Karpas-422 (cell line): Measurements from ENCODE around the gene PRTN3. TPM values are rescaled to one million over a fixed set of nuclear protein-coding genes. Genes with fewer than 3 reads are reported as not detected.

Source experiments
- DNase-seq: peaks from one replicate; pipeline ENCODE4 v3.0.0-alpha.2; 2015
- H2AFZ ChIP-seq: fragments of 200-600 bp; sonication (generic); 2 replicates; pipeline ENCODE4 v1.6.1; 2014; ENCODE audit warnings: antibody characterized with exemption, low read length, mixed read lengths
- H3K27ac ChIP-seq: fragments of 200-600 bp; sonication (generic); 2 replicates; pipeline ENCODE4 v1.5.1; 2014; ENCODE audit warnings: mild to moderate bottlenecking, low read length, moderate library complexity
- H3K27me3 ChIP-seq: fragments of 200-600 bp; sonication (generic); 2 replicates; pipeline ENCODE4 v1.6.1; 2014; ENCODE audit warnings: low read length, mixed read lengths
- H3K36me3 ChIP-seq: fragments of 200-600 bp; sonication (generic); 2 replicates; pipeline ENCODE4 v1.6.1; 2014; ENCODE audit warnings: low read length, mixed read lengths; ENCODE audit not compliant: insufficient read depth
- H3K4me1 ChIP-seq: fragments of 200-600 bp; sonication (generic); 2 replicates; pipeline ENCODE4 v1.6.1; 2014; ENCODE audit warnings: mild to moderate bottlenecking, low read length, mixed read lengths
- H3K4me2 ChIP-seq: fragments of 200-600 bp; sonication (generic); 2 replicates; pipeline ENCODE4 v1.6.1; 2014; ENCODE audit warnings: low read length, low read depth, mild to moderate bottlenecking; ENCODE audit not compliant: poor library complexity, severe bottlenecking
- H3K4me3 ChIP-seq: fragments of 200-600 bp; sonication (generic); 2 replicates; pipeline ENCODE4 v1.5.1; 2014; ENCODE audit warnings: mild to moderate bottlenecking, antibody characterized with exemption, low read length, mixed read lengths
- H3K79me2 ChIP-seq: fragments of 200-600 bp; sonication (generic); 2 replicates; pipeline ENCODE4 v1.6.1; 2014; ENCODE audit warnings: mild to moderate bottlenecking, low read length, mixed read lengths
- H3K9ac ChIP-seq: fragments of 200-600 bp; sonication (generic); 2 replicates; pipeline ENCODE4 v1.6.0; 2014; ENCODE audit warnings: low read length
- H3K9me2 ChIP-seq: fragments of 200-600 bp; sonication (generic), shearing (Covaris generic); replicated peaks from 2 replicates; pipeline ENCODE4 v1.6.0; 2014; ENCODE audit warnings: mild to moderate bottlenecking, low read length, moderate library complexity; ENCODE audit not compliant: insufficient read depth
- H3K9me3 ChIP-seq: fragments of 300-700, 200-600 bp; sonication (generic); 2 replicates; pipeline ENCODE4 v1.6.1; 2014; ENCODE audit warnings: low read length, mixed read lengths
- H4K20me1 ChIP-seq: fragments of 200-600 bp; sonication (generic); 2 replicates; pipeline ENCODE4 v1.6.1; 2014; ENCODE audit warnings: mild to moderate bottlenecking, antibody characterized with exemption, low read length, low read depth; ENCODE audit not compliant: insufficient read depth
- total RNA-seq: library from RNA; depleted of rRNA; stranded (reverse); fragments of >200 nt; shearing (Covaris generic); gene quantifications from 2 replicates; pipeline ENCODE4 v1.2.3, GENCODE V29; 2014; ENCODE audit warnings: low replicate concordance

The PRTN3 gene
- total RNA-seq, 1 experiment from 2014 or later: not detected

GRCh38 chr19:881385-882071, 40.7 kb downstream of the PRTN3 start:
- Histone ChIP-seq H3K27me3 (no peaks in the 10 kb centered on the region), H4K20me1 (no peaks in the 10 kb centered on the region), H3K79me2 (no peaks in the 10 kb centered on the region), H3K4me1 (no peaks in the 10 kb centered on the region), H3K9ac (no peak overlapping the region), H3K36me3 (0 out of 2 replicates have a peak, but pooled peaks cover 3% of the 10 kb centered on the region), H3K9me3 (no peaks in the 10 kb centered on the region), H3K4me3 (no peak overlapping the region), H3K9me2 (no peaks in the 10 kb centered on the region), H3K27ac (no peak overlapping the region), H3K4me2 (no peak overlapping the region), H2AFZ (no peak overlapping the region)
- no peak for DNase-seq

GRCh38 chr19:882871-883497, 42.2 kb downstream of the PRTN3 start:
- 0 out of 2 replicates have a peak, but pooled peaks cover 3% of the 10 kb centered on the region for H3K36me3 ChIP-seq
- no peaks in the 10 kb centered on the region for H3K9me3 ChIP-seq
- no peak overlapping the region for H3K27ac ChIP-seq
- H3K4me3 ChIP-seq: no peak overlapping the region
- no peak overlapping the region for H3K4me2 ChIP-seq
- H3K4me1 ChIP-seq: no peaks in the 10 kb centered on the region
- no peaks in the 10 kb centered on the region for H3K9me2 ChIP-seq
- H3K27me3 ChIP-seq: no peaks in the 10 kb centered on the region
- no peaks in the 10 kb centered on the region for H3K79me2 ChIP-seq
- H2AFZ ChIP-seq: no peak overlapping the region
- H4K20me1 ChIP-seq: no peaks in the 10 kb centered on the region
- DNase-seq: no peak
- no peak overlapping the region for H3K9ac ChIP-seq

- no peak overlapping the region for H3K4me2 ChIP-seq
- H3K36me3 ChIP-seq: 0 out of 2 replicates have a peak, but pooled peaks cover 5% of the 10 kb centered on the region
- no peak overlapping the region for H3K9ac ChIP-seq
- H3K9me3 ChIP-seq: no peaks in the 10 kb centered on the region
- H3K4me3 ChIP-seq: no peak overlapping the region
- peaks cover 4% of the 10 kb centered on the region; the same call in 1 of the 2 replicates for H3K79me2 ChIP-seq
- H3K4me1 ChIP-seq: no peaks in the 10 kb centered on the region
- DNase-seq: no peak
- no peaks in the 10 kb centered on the region for H4K20me1 ChIP-seq
- H3K9me2 ChIP-seq: no peaks in the 10 kb centered on the region
- H3K27me3 ChIP-seq: no peaks in the 10 kb centered on the region
- no peak overlapping the region for H3K27ac ChIP-seq
- H2AFZ ChIP-seq: no peak overlapping the region
Measured at GRCh38 chr19:883661-884211, 42.9 kb downstream of the PRTN3 start.

- Histone ChIP-seq H3K9me2 (no peaks in the 10 kb centered on the region), H4K20me1 (0 out of 2 replicates have a peak, but pooled peaks cover 6% of the 10 kb centered on the region), H3K9me3 (no peaks in the 10 kb centered on the region), H3K9ac (no peak overlapping the region), H3K79me2 (peaks cover 4% of the 10 kb centered on the region; the same call in 1 of the 2 replicates), H3K27ac (no peak overlapping the region), H2AFZ (no peak overlapping the region), H3K27me3 (no peaks in the 10 kb centered on the region), H3K4me1 (no peaks in the 10 kb centered on the region), H3K4me2 (no peak overlapping the region), H3K4me3 (no peak overlapping the region), H3K36me3 (0 out of 2 replicates have a peak, but pooled peaks cover 8% of the 10 kb centered on the region)
- no peak for DNase-seq
Measured at GRCh38 chr19:884420-885211, 43.8 kb downstream of the PRTN3 start.

- H3K4me3 ChIP-seq: no peak overlapping the region
- no peaks in the 10 kb centered on the region for H3K9me2 ChIP-seq
- H3K4me1 ChIP-seq: no peaks in the 10 kb centered on the region
- H3K27me3 ChIP-seq: no peaks in the 10 kb centered on the region
- H3K4me2 ChIP-seq: no peak overlapping the region
- no peak overlapping the region for H2AFZ ChIP-seq
- H3K9me3 ChIP-seq: no peaks in the 10 kb centered on the region
- no peak overlapping the region for H3K9ac ChIP-seq
- DNase-seq: no peak
- 0 out of 2 replicates have a peak, but pooled peaks cover 8% of the 10 kb centered on the region for H3K36me3 ChIP-seq
- H3K79me2 ChIP-seq: peaks cover 5% of the 10 kb centered on the region; the same call in 1 of the 2 replicates
- H3K27ac ChIP-seq: no peak overlapping the region
- H4K20me1 ChIP-seq: 0 out of 2 replicates have a peak, but pooled peaks cover 6% of the 10 kb centered on the region
Measured at GRCh38 chr19:885536-886224, 44.9 kb downstream of the PRTN3 start.

GRCh38 chr19:887072-887471, 46.3 kb downstream of the PRTN3 start:
- peaks cover 7% of the 10 kb centered on the region; the same call in 1 of the 2 replicates for H4K20me1 ChIP-seq
- no peak overlapping the region for H3K9ac ChIP-seq
- no peaks in the 10 kb centered on the region for H3K27me3 ChIP-seq
- no peaks in the 10 kb centered on the region for H3K9me3 ChIP-seq
- peaks cover 3% of the 10 kb centered on the region for H3K4me1 ChIP-seq
- no peak overlapping the region for H3K27ac ChIP-seq
- H2AFZ ChIP-seq: no peak overlapping the region
- H3K79me2 ChIP-seq: peaks cover 14% of the 10 kb centered on the region
- DNase-seq: no peak
- 0 out of 2 replicates have a peak, but pooled peaks cover 8% of the 10 kb centered on the region for H3K36me3 ChIP-seq
- H3K4me3 ChIP-seq: no peak overlapping the region
- H3K4me2 ChIP-seq: no peak overlapping the region
- H3K9me2 ChIP-seq: no peaks in the 10 kb centered on the region

- H2AFZ ChIP-seq: no peak overlapping the region
- H3K36me3 ChIP-seq: 0 out of 2 replicates have a peak, but pooled peaks cover 8% of the 10 kb centered on the region
- peaks cover 9% of the 10 kb centered on the region; the same call in 1 of the 2 replicates for H4K20me1 ChIP-seq
- no peaks in the 10 kb centered on the region for H3K9me3 ChIP-seq
- H3K4me1 ChIP-seq: peaks cover 5% of the 10 kb centered on the region
- H3K4me2 ChIP-seq: no peak overlapping the region
- no peak overlapping the region for H3K4me3 ChIP-seq
- no peak for DNase-seq
- no peaks in the 10 kb centered on the region for H3K9me2 ChIP-seq
- no peaks in the 10 kb centered on the region for H3K27me3 ChIP-seq
- peaks cover 19% of the 10 kb centered on the region for H3K79me2 ChIP-seq
- H3K27ac ChIP-seq: no peak overlapping the region
- no peak overlapping the region for H3K9ac ChIP-seq
Measured at GRCh38 chr19:887599-887998, 46.8 kb downstream of the PRTN3 start.
